Endometrial microvascular endothelial cells (primary cell): ENCODE results near the gene NOD2. TPM values are rescaled to one million over a fixed set of nuclear protein-coding genes. Genes with fewer than 3 reads are reported as not detected.

Experiments used
- in situ Hi-C: cut with HindIII; loops from 2 replicates; pipeline ENCODE4 v1.10.0; 2017; ENCODE audit warnings: low sequenced_read_pairs, low pct_unique_long_range_greater_than_20kb; ENCODE audit errors: inconsistent ontology term
- total RNA-seq: library from RNA; depleted of rRNA; stranded (reverse); fragments of >200 nt; gene quantifications from one replicate; pipeline ENCODE4 v1.2.3, GENCODE V29; 2015; ENCODE audit errors: inconsistent ontology term

NOD2 gene
- total RNA-seq, 1 donor from 2014 or later = 1.9 TPM

DNA sequence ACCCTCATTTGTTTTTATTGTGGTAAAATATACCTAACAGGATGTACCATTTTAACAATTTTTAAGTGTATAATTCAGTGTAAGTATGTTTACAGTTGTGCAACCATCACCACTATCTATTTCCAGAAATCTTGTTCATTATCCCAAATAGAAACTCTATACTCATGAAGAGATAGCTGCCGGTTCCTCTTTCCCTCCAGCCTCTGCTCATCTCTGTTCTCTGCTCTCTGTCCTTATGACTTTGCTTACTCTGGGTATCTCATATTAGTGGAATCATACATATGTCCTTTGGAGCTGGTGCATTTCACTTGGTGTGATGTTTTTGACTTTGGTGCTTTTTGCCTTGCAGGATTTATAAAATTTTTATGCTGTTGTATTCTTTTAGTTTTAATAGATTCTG lies 67.9 kb downstream of the NOD2 start:
- in situ Hi-C loops = no loop called here

DNA sequence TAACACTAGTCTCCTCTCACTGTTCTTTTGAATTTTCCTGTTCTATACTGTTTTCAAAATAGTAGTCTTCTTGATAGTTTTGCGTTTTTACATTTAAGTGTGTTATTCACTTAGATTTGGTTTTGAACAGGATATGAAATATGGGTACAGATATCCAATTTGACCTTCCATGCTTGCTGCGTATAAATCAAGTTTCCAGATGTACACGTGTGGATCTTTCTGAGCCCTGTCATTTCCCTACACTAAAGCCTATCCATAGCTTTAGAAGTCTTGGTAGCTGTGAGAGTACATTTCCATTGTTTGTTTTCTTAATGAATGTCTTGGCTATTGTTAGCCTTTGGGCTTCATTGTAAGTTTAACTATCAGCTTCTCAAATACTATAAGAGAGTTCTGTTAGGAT lies 68.8 kb downstream of the NOD2 start:
- in situ Hi-C loops = no loop called here

- in situ Hi-C loops = no loop called here
Observed at GRCh38 chr16:50763211-50763610, 69.8 kb downstream of the NOD2 start.

- in situ Hi-C loops = no loop called here
Observed at GRCh38 chr16:50765260-50765659, 71.9 kb downstream of the NOD2 start.

GRCh38 chr16:50765861-50766260 lies 72.5 kb downstream of the NOD2 start:
- in situ Hi-C loops = no loop called here

GRCh38 chr16:50767197-50767596 lies 73.8 kb downstream of the NOD2 start:
- in situ Hi-C loops = no loop called here

GRCh38 chr16:50771366-50771765 lies 78.0 kb downstream of the NOD2 start:
- in situ Hi-C loops = no loop called here

DNA sequence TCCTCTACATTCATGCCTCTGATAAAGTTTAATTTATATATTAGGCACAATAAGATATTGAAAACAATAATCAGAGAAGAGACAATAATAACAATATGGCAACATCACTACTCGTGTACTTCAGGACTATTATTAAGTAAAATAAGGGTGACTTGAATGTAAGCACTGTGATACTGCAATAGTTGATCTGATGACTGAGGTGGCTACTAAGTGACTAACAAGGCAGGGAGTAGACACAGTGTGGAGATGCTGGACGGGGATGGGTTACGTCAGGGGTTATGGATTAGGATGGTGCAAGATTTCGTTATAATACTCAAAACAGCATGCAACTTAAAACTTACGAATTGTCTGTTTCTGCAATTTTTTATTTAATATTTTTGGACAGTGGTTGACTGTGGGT lies 81.0 kb downstream of the NOD2 start:
- in situ Hi-C loops = no loop called here

GRCh38 chr16:50774960-50775359 lies 81.6 kb downstream of the NOD2 start:
- in situ Hi-C loops = no loop called here

DNA sequence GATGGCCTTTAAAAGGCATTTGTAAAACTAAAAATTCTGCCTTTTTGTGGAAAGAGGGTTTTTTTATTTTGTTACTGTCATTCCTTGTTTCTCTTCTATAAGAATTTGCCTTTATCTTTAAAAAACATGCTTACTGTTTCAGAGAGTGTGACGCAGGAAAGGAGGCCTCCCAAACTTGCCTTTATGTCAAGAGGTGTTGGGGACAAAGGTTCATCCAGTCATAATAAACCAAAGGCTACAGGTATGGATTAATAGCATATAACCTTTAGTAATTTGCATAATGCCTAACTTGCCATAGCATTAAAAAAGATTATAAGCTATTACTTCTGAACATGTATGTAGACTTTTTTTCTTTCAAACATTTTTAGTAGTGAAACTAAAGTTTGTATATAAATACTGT lies 82.6 kb downstream of the NOD2 start:
- in situ Hi-C loops = no loop called here

GRCh38 chr16:50778284-50779163 lies 85.1 kb downstream of the NOD2 start:
- in situ Hi-C loops = no loop called here

GRCh38 chr16:50781043-50781442 lies 87.6 kb downstream of the NOD2 start:
- in situ Hi-C loops = no loop called here

- in situ Hi-C loops = no loop called here
Observed at GRCh38 chr16:50781518-50781917, 88.1 kb downstream of the NOD2 start.

Other genes starting within 250 kb of the NOD2 start
- gene NKD1, start 145.2 kb upstream of the NOD2 start, total RNA-seq = under 0.01 TPM
- not detected for gene SNX20, start 12.3 kb upstream of the NOD2 start, total RNA-seq
- gene CYLD, start 48.5 kb downstream of the NOD2 start, total RNA-seq = 28.4 TPM